Measurements from ENCODE around the gene ZP3.
"Not testable (repeated sequence)": the region's sequence is repeated elsewhere in the genome, so short reads cannot be mapped to it uniquely, and the experiment has no call there.

Gene ZP3

DNA sequence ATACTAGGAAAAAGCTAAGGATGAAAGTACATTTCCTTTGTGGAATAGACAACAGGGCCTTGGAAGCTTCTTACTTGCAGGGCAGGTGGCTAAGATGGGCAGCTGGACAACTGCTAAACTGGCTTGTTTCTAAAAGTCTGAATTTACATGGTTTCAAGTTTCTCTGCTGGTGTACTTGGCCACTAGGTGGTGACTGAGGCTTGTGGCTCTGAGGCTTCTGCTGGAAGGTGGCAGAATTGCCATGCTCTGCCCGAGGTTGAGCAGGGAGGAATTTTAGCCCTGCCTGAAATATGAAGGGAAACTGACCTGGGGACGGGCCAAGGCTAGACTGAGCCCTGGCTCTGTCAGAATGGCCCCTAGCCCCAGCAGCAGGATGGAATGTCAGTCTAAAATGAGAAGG lies 13.1 kb downstream of the ZP3 start:
- not testable (repeated sequence) for H3K9me3 ChIP-seq (ENCODE audit: severe bottlenecking); H3K4me1 ChIP-seq (ENCODE audit: insufficient read depth, poor library complexity, severe bottlenecking); H3K4me3 ChIP-seq (ENCODE audit: severe bottlenecking); H3K27me3 ChIP-seq (ENCODE audit: insufficient read depth, poor library complexity, severe bottlenecking); H3K36me3 ChIP-seq (ENCODE audit: low read depth)
- DNase-seq (ENCODE audit: low spot score) = peak; percentile 76
- TF ChIP-seq, protein P1, sequence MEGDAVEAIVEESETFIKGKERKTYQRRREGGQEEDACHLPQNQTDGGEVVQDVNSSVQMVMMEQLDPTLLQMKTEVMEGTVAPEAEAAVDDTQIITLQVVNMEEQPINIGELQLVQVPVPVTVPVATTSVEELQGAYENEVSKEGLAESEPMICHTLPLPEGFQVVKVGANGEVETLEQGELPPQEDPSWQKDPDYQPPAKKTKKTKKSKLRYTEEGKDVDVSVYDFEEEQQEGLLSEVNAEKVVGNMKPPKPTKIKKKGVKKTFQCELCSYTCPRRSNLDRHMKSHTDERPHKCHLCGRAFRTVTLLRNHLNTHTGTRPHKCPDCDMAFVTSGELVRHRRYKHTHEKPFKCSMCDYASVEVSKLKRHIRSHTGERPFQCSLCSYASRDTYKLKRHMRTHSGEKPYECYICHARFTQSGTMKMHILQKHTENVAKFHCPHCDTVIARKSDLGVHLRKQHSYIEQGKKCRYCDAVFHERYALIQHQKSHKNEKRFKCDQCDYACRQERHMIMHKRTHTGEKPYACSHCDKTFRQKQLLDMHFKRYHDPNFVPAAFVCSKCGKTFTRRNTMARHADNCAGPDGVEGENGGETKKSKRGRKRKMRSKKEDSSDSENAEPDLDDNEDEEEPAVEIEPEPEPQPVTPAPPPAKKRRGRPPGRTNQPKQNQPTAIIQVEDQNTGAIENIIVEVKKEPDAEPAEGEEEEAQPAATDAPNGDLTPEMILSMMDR (IDR thresholded peaks at IDR 0.05; ENCODE audit: poor library complexity, severe bottlenecking) = peak; percentile 27
- ATAC-seq (ENCODE audit: low read depth) = peak; percentile 66
- H3K27ac ChIP-seq (ENCODE audit: poor library complexity, severe bottlenecking) = peak overlapping the region; percentile 57

DNA sequence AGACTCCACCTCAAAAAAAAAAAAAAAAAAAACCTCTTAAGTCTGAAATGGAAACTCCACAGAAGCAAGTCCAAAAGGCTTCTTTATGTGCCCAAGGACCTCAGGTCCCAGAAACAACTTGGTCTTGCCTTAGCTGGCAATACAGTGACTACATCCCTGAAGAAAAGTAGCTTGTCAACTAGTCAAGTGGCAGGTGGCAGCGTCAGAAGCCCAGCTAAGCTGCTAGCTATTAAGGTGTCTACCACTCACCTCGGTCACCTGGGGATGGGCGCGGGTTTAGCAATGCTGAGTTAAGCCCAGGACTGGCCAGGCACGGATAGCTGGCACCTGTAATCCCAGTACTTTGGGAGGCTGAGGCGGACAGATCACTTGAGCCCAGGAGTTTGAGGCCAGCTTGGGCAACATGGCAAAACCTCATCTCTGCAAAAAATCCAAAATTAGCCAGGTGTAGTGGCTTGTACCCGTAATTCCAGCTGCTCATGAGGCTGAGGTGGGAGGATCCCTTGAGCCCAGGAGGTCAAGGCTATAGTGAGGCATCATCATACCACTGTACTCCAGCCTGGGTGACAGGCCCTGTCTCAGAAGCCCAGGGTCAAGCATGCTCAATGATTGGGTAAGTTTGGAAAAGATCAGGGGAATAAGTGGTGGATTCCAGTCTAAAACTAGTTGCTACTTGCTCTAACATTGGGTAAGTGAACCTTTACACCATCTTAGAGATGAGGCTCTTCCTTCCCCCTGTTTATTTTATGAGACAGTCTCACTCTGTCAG lies 14.6 kb downstream of the ZP3 start:
- not testable (repeated sequence) for H3K4me3 ChIP-seq (ENCODE audit: severe bottlenecking); H3K4me1 ChIP-seq (ENCODE audit: insufficient read depth, poor library complexity, severe bottlenecking); H3K9me3 ChIP-seq (ENCODE audit: severe bottlenecking); H3K36me3 ChIP-seq (ENCODE audit: low read depth); H3K27ac ChIP-seq (ENCODE audit: poor library complexity, severe bottlenecking); H3K27me3 ChIP-seq (ENCODE audit: insufficient read depth, poor library complexity, severe bottlenecking); DNase-seq (ENCODE audit: low spot score)
- peak; percentile 40 for ATAC-seq (ENCODE audit: low read depth)

DNA sequence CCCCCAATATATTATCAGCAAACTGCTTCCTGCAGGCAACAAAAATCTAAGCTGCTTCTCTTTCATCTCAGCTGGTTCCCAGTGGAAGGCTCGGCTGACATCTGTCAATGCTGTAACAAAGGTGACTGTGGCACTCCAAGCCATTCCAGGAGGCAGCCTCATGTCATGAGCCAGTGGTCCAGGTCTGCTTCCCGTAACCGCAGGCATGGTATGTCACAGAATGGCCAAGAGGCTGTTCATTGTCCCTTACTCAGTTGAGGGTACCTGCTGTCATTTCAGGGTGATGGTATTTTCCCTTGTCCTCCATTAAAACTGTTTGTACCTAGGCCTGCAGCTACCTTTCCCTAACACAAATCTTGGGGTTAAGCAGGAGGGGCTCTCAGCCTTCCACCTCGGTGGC lies 15.7 kb downstream of the ZP3 start:
- DNase-seq (ENCODE audit: low spot score); H3K27me3 ChIP-seq (ENCODE audit: insufficient read depth, poor library complexity, severe bottlenecking); H3K4me1 ChIP-seq (ENCODE audit: insufficient read depth, poor library complexity, severe bottlenecking); ATAC-seq (ENCODE audit: low read depth); H3K9me3 ChIP-seq (ENCODE audit: severe bottlenecking); H3K36me3 ChIP-seq (ENCODE audit: low read depth); H3K4me3 ChIP-seq (ENCODE audit: severe bottlenecking): not testable (repeated sequence)
- H3K27ac ChIP-seq (ENCODE audit: poor library complexity, severe bottlenecking) = peak overlapping the region; percentile 17

DNA sequence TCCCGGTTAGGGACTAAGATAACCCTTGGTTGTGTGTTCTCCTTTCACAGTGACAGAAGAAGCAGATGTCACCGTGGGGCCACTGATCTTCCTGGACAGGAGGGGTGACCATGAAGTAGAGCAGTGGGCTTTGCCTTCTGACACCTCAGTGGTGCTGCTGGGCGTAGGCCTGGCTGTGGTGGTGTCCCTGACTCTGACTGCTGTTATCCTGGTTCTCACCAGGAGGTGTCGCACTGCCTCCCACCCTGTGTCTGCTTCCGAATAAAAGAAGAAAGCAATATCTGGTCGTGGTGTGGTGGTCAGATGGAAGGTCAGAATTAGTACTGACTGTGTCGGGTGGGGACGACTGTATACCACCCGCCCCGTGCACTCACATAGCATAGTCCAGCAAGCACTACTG lies 17.0 kb downstream of the ZP3 start:
- H3K27ac ChIP-seq (ENCODE audit: poor library complexity, severe bottlenecking); ATAC-seq (ENCODE audit: low read depth); H3K9me3 ChIP-seq (ENCODE audit: severe bottlenecking): not testable (repeated sequence)

DNA sequence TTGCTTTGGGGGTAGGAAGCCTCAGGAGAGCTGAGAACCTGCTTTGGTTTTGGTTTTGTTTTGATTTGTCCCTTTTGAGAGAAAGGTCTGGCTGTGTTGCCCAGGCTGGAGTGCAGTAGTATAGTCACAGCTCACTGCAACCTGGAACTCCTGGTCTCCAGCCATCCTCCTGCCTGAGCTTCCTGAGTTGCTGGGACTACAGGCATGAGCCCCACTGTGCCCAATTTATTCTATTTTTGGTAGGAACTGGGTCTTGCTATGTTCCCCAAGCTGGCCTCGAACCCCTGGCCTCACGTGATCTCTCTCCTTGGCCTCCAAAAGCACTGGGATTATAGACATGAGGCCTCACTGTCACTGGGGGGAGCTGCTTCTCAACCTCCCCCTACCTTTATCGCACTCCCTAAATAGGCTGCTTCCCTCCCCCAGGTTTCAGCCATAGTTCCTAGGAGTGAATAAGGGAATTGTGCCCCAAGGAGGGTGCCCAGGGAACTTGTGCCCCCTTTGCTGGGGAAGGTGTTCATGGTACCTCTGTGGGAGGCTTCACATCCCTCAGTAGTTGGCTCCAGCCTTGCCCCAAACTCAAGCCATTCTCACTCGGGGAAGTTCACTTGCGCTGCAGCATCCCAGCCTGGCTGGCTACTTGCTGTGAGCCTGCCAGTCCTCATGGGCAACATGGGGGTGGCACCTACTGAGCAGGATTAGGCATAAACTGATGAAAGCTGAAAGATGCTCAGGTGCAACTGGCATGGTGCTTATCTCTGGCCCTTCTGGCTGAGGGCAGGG lies 18.1 kb downstream of the ZP3 start:
- ATAC-seq (ENCODE audit: low read depth); DNase-seq (ENCODE audit: low spot score); H3K4me1 ChIP-seq (ENCODE audit: insufficient read depth, poor library complexity, severe bottlenecking); H3K4me3 ChIP-seq (ENCODE audit: severe bottlenecking); H3K27me3 ChIP-seq (ENCODE audit: insufficient read depth, poor library complexity, severe bottlenecking); H3K36me3 ChIP-seq (ENCODE audit: low read depth); H3K27ac ChIP-seq (ENCODE audit: poor library complexity, severe bottlenecking); H3K9me3 ChIP-seq (ENCODE audit: severe bottlenecking): not testable (repeated sequence)

More for the DNA sequence above, 17.0 kb downstream of the ZP3 start:
- H3K36me3 ChIP-seq (ENCODE audit: low read depth); H3K4me3 ChIP-seq (ENCODE audit: severe bottlenecking); H3K27me3 ChIP-seq (ENCODE audit: insufficient read depth, poor library complexity, severe bottlenecking); DNase-seq (ENCODE audit: low spot score); H3K4me1 ChIP-seq (ENCODE audit: insufficient read depth, poor library complexity, severe bottlenecking): not testable (repeated sequence)

DNA sequence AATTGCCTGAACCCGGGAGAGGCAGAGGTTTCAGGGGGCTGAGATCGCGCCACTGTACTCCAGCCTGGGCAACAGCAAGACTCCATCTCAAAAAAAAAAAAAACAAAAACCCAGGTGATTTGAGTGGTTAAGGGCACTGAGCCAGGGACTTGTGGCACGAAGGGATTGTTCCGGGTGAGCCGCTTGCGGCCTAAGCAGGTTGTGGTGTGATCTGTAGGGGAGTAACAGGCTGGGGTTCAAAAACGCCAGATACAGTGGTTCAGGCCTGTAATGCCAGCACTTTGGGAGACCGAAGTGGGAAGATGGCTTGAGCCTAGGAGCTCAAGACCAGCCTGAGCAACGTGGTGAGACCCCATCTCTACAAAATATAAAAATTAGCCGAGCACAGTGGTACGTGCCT lies 19.1 kb downstream of the ZP3 start:
- H3K36me3 ChIP-seq (ENCODE audit: low read depth); H3K4me3 ChIP-seq (ENCODE audit: severe bottlenecking); H3K4me1 ChIP-seq (ENCODE audit: insufficient read depth, poor library complexity, severe bottlenecking); H3K9me3 ChIP-seq (ENCODE audit: severe bottlenecking); DNase-seq (ENCODE audit: low spot score); ATAC-seq (ENCODE audit: low read depth); H3K27me3 ChIP-seq (ENCODE audit: insufficient read depth, poor library complexity, severe bottlenecking): not testable (repeated sequence)
- peak overlapping the region; percentile 60 for H3K27ac ChIP-seq (ENCODE audit: poor library complexity, severe bottlenecking)

DNA sequence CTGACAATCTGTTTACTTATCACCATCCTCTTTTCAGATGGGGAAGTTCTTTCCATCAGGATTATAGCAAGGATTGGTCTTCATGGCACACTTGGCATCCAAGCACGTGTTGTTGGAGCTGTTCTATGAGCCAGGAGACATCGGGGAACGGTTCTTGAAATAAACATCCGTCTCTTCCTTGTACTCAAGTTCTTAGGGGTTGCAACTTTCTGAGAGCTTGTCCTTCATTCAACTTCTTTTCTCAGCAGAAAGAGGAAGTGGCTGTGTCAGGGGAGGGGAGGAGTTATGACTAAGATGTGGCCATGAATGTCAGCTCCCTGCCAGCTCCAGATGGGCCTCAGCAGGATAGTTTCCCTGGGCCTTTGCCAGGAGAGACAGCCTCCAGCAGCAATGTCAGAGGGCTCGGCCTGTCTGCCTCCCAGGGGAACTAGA lies 20.8 kb downstream of the ZP3 start:
- not testable (repeated sequence) for H3K27me3 ChIP-seq (ENCODE audit: insufficient read depth, poor library complexity, severe bottlenecking); H3K4me1 ChIP-seq (ENCODE audit: insufficient read depth, poor library complexity, severe bottlenecking); H3K9me3 ChIP-seq (ENCODE audit: severe bottlenecking); H3K4me3 ChIP-seq (ENCODE audit: severe bottlenecking); DNase-seq (ENCODE audit: low spot score); H3K36me3 ChIP-seq (ENCODE audit: low read depth)
- H3K27ac ChIP-seq (ENCODE audit: poor library complexity, severe bottlenecking) = peak overlapping the region; percentile 60
- peak; percentile 97 for ATAC-seq (ENCODE audit: low read depth)

DNA sequence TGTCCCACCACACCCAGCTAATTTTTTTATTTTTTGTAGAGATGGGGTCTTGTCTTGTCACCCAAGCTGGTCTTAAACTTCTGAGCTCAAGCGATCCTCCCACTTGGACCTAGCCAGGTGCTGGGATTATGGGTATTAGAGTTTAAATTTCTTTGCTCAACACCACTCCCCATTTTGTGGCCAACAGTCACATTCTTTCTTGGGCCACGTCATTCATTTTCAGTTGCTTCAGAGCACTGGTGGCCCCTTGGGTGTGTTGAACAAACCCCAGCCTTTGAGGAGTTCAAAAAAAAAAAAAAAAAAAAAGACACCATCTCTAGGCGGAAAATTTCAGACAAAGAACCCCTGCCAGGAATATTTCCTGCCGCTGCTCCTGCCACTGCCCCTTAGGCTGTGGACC lies 32.3 kb downstream of the ZP3 start:
- not testable (repeated sequence) for H3K4me1 ChIP-seq (ENCODE audit: insufficient read depth, poor library complexity, severe bottlenecking); H3K27me3 ChIP-seq (ENCODE audit: insufficient read depth, poor library complexity, severe bottlenecking); DNase-seq (ENCODE audit: low spot score); H3K36me3 ChIP-seq (ENCODE audit: low read depth); H3K9me3 ChIP-seq (ENCODE audit: severe bottlenecking); H3K4me3 ChIP-seq (ENCODE audit: severe bottlenecking); H3K27ac ChIP-seq (ENCODE audit: poor library complexity, severe bottlenecking)
- peak; percentile 37; the same call in 2 of the 3 replicates for ATAC-seq (ENCODE audit: low read depth)

DNA sequence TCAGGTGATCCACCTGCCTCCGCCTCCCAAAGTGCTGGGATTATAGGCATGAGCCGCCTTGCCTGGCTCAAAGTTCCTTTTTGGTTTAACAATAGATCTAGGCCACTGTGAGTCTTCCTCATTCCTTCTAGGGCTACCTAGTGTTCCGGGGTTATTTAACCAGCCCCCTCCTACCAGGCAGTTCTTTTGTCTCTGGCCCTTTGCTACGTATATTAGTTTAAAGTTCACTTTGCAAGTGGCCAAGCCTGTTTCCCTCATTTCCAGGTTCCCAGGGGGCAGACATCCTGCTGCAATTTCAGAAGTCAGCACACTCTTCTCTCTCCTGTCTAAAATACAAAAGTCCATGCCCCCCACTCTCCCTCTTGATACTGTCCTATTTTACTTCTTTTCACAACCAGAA lies 33.8 kb downstream of the ZP3 start:
- not testable (repeated sequence) for H3K36me3 ChIP-seq (ENCODE audit: low read depth); DNase-seq (ENCODE audit: low spot score); H3K4me1 ChIP-seq (ENCODE audit: insufficient read depth, poor library complexity, severe bottlenecking); H3K27me3 ChIP-seq (ENCODE audit: insufficient read depth, poor library complexity, severe bottlenecking); H3K27ac ChIP-seq (ENCODE audit: poor library complexity, severe bottlenecking); ATAC-seq (ENCODE audit: low read depth); H3K9me3 ChIP-seq (ENCODE audit: severe bottlenecking); H3K4me3 ChIP-seq (ENCODE audit: severe bottlenecking)

DNA sequence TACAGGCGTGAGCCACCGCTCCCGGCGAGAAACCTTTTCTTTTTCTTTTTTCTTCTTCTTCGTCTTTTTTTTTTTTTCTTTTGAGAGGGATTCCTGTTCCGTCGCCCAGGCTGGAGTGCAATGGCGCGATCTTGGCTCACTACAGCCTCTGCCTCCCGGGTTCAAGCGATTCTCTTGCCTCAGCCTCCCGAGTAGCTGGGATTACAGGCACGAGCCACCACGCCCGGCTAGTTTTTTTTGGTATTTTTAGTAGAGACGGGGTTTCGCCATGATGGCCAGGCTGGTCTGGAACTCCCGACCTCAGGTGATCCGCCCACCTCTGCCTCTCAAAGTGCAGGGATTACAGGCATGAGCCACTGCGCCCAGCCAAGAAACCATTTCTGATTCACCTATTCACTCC lies 36.0 kb downstream of the ZP3 start:
- not testable (repeated sequence) for H3K27ac ChIP-seq (ENCODE audit: poor library complexity, severe bottlenecking); DNase-seq (ENCODE audit: low spot score); H3K27me3 ChIP-seq (ENCODE audit: insufficient read depth, poor library complexity, severe bottlenecking); H3K4me1 ChIP-seq (ENCODE audit: insufficient read depth, poor library complexity, severe bottlenecking); H3K36me3 ChIP-seq (ENCODE audit: low read depth); ATAC-seq (ENCODE audit: low read depth); H3K9me3 ChIP-seq (ENCODE audit: severe bottlenecking); H3K4me3 ChIP-seq (ENCODE audit: severe bottlenecking)
